ENCODE results near the gene LRRC23. TPM values are rescaled to one million over a fixed set of nuclear protein-coding genes. Genes with fewer than 3 reads are reported as not detected.

The LRRC23 gene
- total and polyA plus RNA-seq, 9 of the 15 experiments (the other 6 are each of a cell fraction or from before 2014, with no cell fraction given): 2.2 to 7.0 (median 3.0) TPM

DNA sequence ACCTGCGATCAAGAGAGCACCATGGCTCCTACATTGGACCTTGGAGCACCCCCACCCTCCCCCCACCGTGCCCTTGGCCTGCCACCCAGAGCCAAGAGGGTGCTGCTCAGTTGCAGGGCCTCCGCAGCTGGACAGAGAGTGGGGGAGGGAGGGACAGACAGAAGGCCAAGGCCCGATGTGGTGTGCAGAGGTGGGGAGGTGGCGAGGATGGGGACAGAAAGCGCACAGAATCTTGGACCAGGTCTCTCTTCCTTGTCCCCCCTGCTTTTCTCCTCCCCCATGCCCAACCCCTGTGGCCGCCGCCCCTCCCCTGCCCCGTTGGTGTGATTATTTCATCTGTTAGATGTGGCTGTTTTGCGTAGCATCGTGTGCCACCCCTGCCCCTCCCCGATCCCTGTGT is 37.2 kb downstream of the LRRC23 start:
- POLR2A ChIA-PET: no interaction called here
- Histone ChIP-seq H3K27ac (ENCODE audit: extremely low read depth, low read depth, low read length) (no peak overlapping the region), H3K79me2 (ENCODE audit: control insufficient read depth, insufficient read depth, low read length) (peaks cover 13% of the 10 kb centered on the region), H3K36me3 (ENCODE audit: control insufficient read depth, insufficient read depth, low read length) (peaks cover 43% of the 10 kb centered on the region; the same call in 2 of the 3 replicates), H3K9me3 (replicated peaks; ENCODE audit: control insufficient read depth, insufficient read depth, low read depth, low read length) (no peaks in the 10 kb centered on the region), H3K27me3 (ENCODE audit: control insufficient read depth in 2 of 2, insufficient read depth in 2 of 2, low read length in 2 of 2) (no peaks in the 10 kb centered on the region), H3K4me3 (no peak overlapping the region), H3K4me2 (ENCODE audit: insufficient read depth, low read length) (no peak overlapping the region), H2AFZ (ENCODE audit: low read depth, low read length) (no peak overlapping the region), H3K4me1 (replicated peaks in 1 of 2; ENCODE audit: control insufficient read depth in 2 of 2, insufficient read depth in 2 of 2, low read length in 2 of 2) (peaks cover 21 to 67% of the 10 kb centered on the region in 2 experiments), H3K9me1 (ENCODE audit: control insufficient read depth, insufficient read depth, low read length) (no peaks in the 10 kb centered on the region), H4K20me1 (replicated peaks; ENCODE audit: control insufficient read depth, insufficient read depth, low read length) (no peaks in the 10 kb centered on the region), H3K9ac (ENCODE audit: insufficient read depth in 1 of 2, low read depth in 2 of 2, low read length in 2 of 2) (peak overlapping the region in 1 of 2 experiments; percentile 47; a peak in 1 of 4 replicates)
- in situ Hi-C loops (cut with MboI) (loop anchor here (5.0 kb wide), 1 partner anchor 74 kb away; the partner anchor contains the start of gene TPI1), intact Hi-C loops (cut with micrococcal nuclease) (loop anchor here (5.0 kb wide), 1 partner anchor 74 kb away; the partner anchor contains the start of gene TPI1)
- 88% methylated on average over 4 of the region's 12 CpGs for WGBS (ENCODE audit: insufficient coverage, low coverage, missing lambda C conversion rate)
- ATAC-seq: no peak
- no peak for TF ChIP-seq TAF1 (IDR thresholded peaks at IDR 0.05; ENCODE audit: control insufficient read depth, extremely low read depth, insufficient read depth, low read length, severe bottlenecking)
- no peak for TF ChIP-seq NFXL1 (CRISPR knock-in tag; IDR thresholded peaks at IDR 0.05)
- TF ChIP-seq SAP30 (IDR thresholded peaks at IDR 0.05; ENCODE audit: borderline replicate concordance, insufficient read depth, low read depth, low read length, poor library complexity, severe bottlenecking): no peak
- TF ChIP-seq SRSF1 (IDR thresholded peaks at IDR 0.05; ENCODE audit: low read depth, low read length): no peak
- TF ChIP-seq ZEB2 (IDR thresholded peaks at IDR 0.05): no peak
- no peak for TF ChIP-seq CHD4 (IDR thresholded peaks at IDR 0.05; ENCODE audit: insufficient read depth, insufficient replicate concordance, low read depth, low read length, poor library complexity, severe bottlenecking)
- no peak for TF ChIP-seq CBFA2T2 (conservative IDR thresholded peaks at IDR 0.05)
- no peak for TF ChIP-seq ARHGAP35 (IDR thresholded peaks at IDR 0.05; ENCODE audit: partially characterized antibody)
- no peak for TF ChIP-seq JUNB (CRISPR knock-in tag; conservative IDR thresholded peaks at IDR 0.05)
- TF ChIP-seq ZNF507 (tag; conservative IDR thresholded peaks at IDR 0.05): no peak
- no peak for TF ChIP-seq ZNF644 (tag; IDR thresholded peaks at IDR 0.05; ENCODE audit: low read depth)
- no peak for TF ChIP-seq PTTG1 (tag; IDR thresholded peaks at IDR 0.05; ENCODE audit: low read depth)
- no peak for TF ChIP-seq MYC (IDR thresholded peaks at IDR 0.05; ENCODE audit: low read depth, low read length)
- TF ChIP-seq MYC (CRISPR knock-in tag; IDR thresholded peaks at IDR 0.05; ENCODE audit: borderline replicate concordance, low read depth): no peak
- TF ChIP-seq CREBBP (IDR thresholded peaks at IDR 0.05; ENCODE audit: low read depth, low read length): no peak
- FAIRE-seq: no peak
- no TSS peak for BruUV-seq (replicated peaks)
- no peak for DNase-seq (ENCODE audit: extremely low read depth in 1 of 4, low spot score in 3 of 4)
- CTCF ChIA-PET (ENCODE audit: low intra/inter-chr PET ratio): no interaction called here
